HepG2 (cell line): ENCODE data around the gene MTA3. TPM values are rescaled to one million over a fixed set of nuclear protein-coding genes. Genes with fewer than 3 reads are reported as not detected.

ENCODE experiments used
- GPN1 ChIP-seq: sonication (generic); formaldehyde crosslinking; IDR thresholded peaks from 2 replicates; pipeline ENCODE4 v1.5.1; 2020; ENCODE audit warnings: missing genetic modification reagents, borderline replicate concordance
- POLR2AphosphoS2 ChIP-seq: IDR thresholded peaks from 2 replicates; pipeline ENCODE4 v1.6.1; 2011; ENCODE audit warnings: low read depth, low read length, improper control_type of control experiment
- U2AF1 ChIP-seq: fragments of 200-400 bp; formaldehyde crosslinking; optimal IDR thresholded peaks from 2 replicates; pipeline ENCODE3; 2017; ENCODE audit warnings: mild to moderate bottlenecking, low read depth, low read length
- ZNF138 ChIP-seq: sonication (generic); formaldehyde crosslinking; IDR thresholded peaks from 2 replicates; pipeline ENCODE4 v1.5.0; 2020; ENCODE audit warnings: mild to moderate bottlenecking, low read depth, missing genetic modification reagents
- ZNF160 ChIP-seq: sonication (generic); formaldehyde crosslinking; IDR thresholded peaks from 2 replicates; pipeline ENCODE4 v1.8.0; 2022; ENCODE audit warnings: mild to moderate bottlenecking, inconsistent platforms, missing genetic modification reagents
- ZNF251 ChIP-seq: sonication (generic); formaldehyde crosslinking; IDR thresholded peaks from 2 replicates; pipeline ENCODE4 v1.9.0; 2021; ENCODE audit warnings: mild to moderate bottlenecking, missing genetic modification reagents
- polyA plus RNA-seq, 8 experiments: library from polyadenylated mRNA; depleted of rRNA in 3 of 8; stranded (reverse) in 7 of 8; unstranded in 1 of 8; fragments of >200 nt; fragmentation: Illumina TruSeq in 4 of 8; extraction: Trizol in 4 of 8; gene quantifications; 2 replicates each; pipeline versions ENCODE4 v1.2.1 to v1.2.3, GENCODE V29; 2011 to 2016; ENCODE audit warnings: low read depth in 4 of 8, missing spikeins in 1 of 8, mixed read lengths in 1 of 8; ENCODE audit not compliant: insufficient read depth in 1 of 8
- total RNA-seq, 5 experiments: library from RNA; depleted of rRNA; stranded (reverse); fragments of >200 nt; fragmentation: Illumina TruSeq; extraction: Trizol; gene quantifications; 2 replicates each; pipeline ENCODE4 v1.2.3, GENCODE V29; 2016; ENCODE audit warnings: low read depth in 1 of 5
- TF ChIP-seq, protein P1 (sequence below), 2 experiments: fragments of 450-650 bp in 1 of 2; sonication (generic) in 1 of 2; formaldehyde crosslinking; IDR thresholded peaks; 2 replicates each; pipeline versions ENCODE4 v1.5.0 to v1.8.0; 2020 to 2022; ENCODE audit warnings: mild to moderate bottlenecking in 1 of 2, missing genetic modification reagents in 1 of 2
- TF ChIP-seq, protein P2 (sequence below): sonication (generic); formaldehyde crosslinking; IDR thresholded peaks from 2 replicates; pipeline ENCODE4 v1.8.1; 2023; ENCODE audit warnings: mild to moderate bottlenecking, inconsistent platforms, moderate library complexity, missing genetic modification reagents, borderline replicate concordance
- TF ChIP-seq, protein P3 (sequence below): IDR thresholded peaks from 2 replicates; pipeline ENCODE4 v1.6.1; 2016; ENCODE audit warnings: low read depth, missing genetic modification reagents, missing compliant biosample characterization
- TF ChIP-seq, protein P4 (sequence below): sonication (generic); formaldehyde crosslinking; IDR thresholded peaks from 2 replicates; pipeline ENCODE4 v1.4.0; 2020; ENCODE audit warnings: low read depth, mild to moderate bottlenecking, missing genetic modification reagents
- TF ChIP-seq, protein P5 (sequence below): sonication (generic); formaldehyde crosslinking; IDR thresholded peaks from 2 replicates; pipeline ENCODE4 v1.9.0; 2021; ENCODE audit warnings: missing genetic modification reagents, borderline replicate concordance
- TF ChIP-seq, protein P6 (sequence below): sonication (generic); formaldehyde crosslinking; IDR thresholded peaks from 2 replicates; pipeline ENCODE4 v1.4.0; 2020; ENCODE audit warnings: missing genetic modification reagents
- TF ChIP-seq, protein P7 (sequence below): sonication (generic); formaldehyde crosslinking; IDR thresholded peaks from 2 replicates; pipeline ENCODE4 v1.4.0; 2020; ENCODE audit warnings: missing genetic modification reagents

MTA3 gene
- total and polyA plus RNA-seq, 2 of the 13 experiments (the other 11 are each of a cell fraction or from before 2014, with no cell fraction given), result 48.8 to 77.8 TPM

DNA sequence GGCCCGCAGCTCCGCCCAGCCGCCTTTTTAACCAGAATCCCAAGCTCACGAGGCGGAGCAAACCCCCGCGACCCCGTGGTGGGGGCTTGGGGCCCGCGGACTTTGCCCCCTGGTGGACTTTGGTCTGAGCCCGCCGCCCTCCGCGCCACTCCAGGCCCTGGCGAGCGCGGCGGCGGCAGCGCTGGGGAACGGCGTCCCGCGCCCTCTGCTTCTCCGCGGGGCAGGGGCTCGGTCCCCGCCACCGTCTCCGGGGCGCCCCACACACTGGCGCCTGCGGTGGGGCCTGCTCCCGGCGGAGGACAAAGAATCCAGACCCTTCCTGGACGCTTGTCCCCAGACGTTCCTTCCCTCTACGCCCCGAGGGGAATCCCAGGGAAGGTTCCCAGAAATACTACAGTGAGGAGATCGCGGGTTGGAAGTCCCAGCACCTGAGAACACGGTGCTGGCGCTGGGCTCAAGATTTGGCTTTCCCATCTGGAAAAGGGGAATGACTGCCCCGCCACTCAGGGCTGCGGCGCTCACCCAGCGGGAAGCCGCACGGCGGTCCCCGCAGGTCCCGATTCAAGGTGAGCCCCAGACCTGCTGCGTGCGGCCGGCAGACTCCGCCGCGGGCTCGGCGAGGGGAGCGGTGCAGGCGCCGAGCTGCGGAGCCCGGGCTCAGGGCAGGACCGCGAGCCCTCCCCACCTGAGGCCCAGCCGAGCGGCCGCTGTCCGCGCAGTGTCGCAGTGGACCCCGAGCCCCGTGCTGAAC is 224.3 kb downstream of the MTA3 start, which contains the start of gene HAAO (continued):
- TF ChIP-seq GPN1 (CRISPR knock-in tag), result 0 out of 2 replicates have a peak, but pooled peaks have one; percentile 32
- TF ChIP-seq, protein P1, sequence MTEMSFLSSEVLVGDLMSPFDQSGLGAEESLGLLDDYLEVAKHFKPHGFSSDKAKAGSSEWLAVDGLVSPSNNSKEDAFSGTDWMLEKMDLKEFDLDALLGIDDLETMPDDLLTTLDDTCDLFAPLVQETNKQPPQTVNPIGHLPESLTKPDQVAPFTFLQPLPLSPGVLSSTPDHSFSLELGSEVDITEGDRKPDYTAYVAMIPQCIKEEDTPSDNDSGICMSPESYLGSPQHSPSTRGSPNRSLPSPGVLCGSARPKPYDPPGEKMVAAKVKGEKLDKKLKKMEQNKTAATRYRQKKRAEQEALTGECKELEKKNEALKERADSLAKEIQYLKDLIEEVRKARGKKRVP (CRISPR knock-in tag; IDR thresholded peaks at IDR 0.05), result peak in 1 of 2 experiments; percentile 85; a peak in 2 of 4 replicates
- TF ChIP-seq ZNF138, result peak; percentile 63; the same call in 1 of the 2 replicates
- TF ChIP-seq U2AF1, result peak; percentile 67
- TF ChIP-seq, protein P2, sequence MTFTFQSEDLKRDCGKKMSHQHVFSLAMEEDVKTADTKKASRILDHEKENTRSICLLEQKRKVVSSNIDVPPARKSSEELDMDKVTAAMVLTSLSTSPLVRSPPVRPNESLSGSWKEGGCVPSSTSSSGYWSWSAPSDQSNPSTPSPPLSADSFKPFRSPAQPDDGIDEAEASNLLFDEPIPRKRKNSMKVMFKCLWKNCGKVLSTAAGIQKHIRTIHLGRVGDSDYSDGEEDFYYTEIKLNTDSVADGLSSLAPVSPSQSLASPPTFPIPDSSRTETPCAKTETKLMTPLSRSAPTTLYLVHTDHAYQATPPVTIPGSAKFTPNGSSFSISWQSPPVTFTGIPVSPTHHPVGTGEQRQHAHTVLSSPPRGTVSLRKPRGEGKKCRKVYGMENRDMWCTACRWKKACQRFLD, result peak; percentile 74; the same call in 1 of the 2 replicates
- TF ChIP-seq, protein P3, sequence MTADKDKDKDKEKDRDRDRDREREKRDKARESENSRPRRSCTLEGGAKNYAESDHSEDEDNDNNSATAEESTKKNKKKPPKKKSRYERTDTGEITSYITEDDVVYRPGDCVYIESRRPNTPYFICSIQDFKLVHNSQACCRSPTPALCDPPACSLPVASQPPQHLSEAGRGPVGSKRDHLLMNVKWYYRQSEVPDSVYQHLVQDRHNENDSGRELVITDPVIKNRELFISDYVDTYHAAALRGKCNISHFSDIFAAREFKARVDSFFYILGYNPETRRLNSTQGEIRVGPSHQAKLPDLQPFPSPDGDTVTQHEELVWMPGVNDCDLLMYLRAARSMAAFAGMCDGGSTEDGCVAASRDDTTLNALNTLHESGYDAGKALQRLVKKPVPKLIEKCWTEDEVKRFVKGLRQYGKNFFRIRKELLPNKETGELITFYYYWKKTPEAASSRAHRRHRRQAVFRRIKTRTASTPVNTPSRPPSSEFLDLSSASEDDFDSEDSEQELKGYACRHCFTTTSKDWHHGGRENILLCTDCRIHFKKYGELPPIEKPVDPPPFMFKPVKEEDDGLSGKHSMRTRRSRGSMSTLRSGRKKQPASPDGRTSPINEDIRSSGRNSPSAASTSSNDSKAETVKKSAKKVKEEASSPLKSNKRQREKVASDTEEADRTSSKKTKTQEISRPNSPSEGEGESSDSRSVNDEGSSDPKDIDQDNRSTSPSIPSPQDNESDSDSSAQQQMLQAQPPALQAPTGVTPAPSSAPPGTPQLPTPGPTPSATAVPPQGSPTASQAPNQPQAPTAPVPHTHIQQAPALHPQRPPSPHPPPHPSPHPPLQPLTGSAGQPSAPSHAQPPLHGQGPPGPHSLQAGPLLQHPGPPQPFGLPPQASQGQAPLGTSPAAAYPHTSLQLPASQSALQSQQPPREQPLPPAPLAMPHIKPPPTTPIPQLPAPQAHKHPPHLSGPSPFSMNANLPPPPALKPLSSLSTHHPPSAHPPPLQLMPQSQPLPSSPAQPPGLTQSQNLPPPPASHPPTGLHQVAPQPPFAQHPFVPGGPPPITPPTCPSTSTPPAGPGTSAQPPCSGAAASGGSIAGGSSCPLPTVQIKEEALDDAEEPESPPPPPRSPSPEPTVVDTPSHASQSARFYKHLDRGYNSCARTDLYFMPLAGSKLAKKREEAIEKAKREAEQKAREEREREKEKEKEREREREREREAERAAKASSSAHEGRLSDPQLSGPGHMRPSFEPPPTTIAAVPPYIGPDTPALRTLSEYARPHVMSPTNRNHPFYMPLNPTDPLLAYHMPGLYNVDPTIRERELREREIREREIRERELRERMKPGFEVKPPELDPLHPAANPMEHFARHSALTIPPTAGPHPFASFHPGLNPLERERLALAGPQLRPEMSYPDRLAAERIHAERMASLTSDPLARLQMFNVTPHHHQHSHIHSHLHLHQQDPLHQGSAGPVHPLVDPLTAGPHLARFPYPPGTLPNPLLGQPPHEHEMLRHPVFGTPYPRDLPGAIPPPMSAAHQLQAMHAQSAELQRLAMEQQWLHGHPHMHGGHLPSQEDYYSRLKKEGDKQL (CRISPR knock-in tag), result peak; percentile 91
- TF ChIP-seq, protein P4, sequence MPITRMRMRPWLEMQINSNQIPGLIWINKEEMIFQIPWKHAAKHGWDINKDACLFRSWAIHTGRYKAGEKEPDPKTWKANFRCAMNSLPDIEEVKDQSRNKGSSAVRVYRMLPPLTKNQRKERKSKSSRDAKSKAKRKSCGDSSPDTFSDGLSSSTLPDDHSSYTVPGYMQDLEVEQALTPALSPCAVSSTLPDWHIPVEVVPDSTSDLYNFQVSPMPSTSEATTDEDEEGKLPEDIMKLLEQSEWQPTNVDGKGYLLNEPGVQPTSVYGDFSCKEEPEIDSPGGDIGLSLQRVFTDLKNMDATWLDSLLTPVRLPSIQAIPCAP (CRISPR knock-in tag), result peak; percentile 76; the same call in 1 of the 2 replicates
- TF ChIP-seq POLR2AphosphoS2, result peak; percentile 83; the same call in 1 of the 2 replicates
- no peak; the same call in 1 of the 2 replicates for TF ChIP-seq ZNF160
- TF ChIP-seq, protein P5, sequence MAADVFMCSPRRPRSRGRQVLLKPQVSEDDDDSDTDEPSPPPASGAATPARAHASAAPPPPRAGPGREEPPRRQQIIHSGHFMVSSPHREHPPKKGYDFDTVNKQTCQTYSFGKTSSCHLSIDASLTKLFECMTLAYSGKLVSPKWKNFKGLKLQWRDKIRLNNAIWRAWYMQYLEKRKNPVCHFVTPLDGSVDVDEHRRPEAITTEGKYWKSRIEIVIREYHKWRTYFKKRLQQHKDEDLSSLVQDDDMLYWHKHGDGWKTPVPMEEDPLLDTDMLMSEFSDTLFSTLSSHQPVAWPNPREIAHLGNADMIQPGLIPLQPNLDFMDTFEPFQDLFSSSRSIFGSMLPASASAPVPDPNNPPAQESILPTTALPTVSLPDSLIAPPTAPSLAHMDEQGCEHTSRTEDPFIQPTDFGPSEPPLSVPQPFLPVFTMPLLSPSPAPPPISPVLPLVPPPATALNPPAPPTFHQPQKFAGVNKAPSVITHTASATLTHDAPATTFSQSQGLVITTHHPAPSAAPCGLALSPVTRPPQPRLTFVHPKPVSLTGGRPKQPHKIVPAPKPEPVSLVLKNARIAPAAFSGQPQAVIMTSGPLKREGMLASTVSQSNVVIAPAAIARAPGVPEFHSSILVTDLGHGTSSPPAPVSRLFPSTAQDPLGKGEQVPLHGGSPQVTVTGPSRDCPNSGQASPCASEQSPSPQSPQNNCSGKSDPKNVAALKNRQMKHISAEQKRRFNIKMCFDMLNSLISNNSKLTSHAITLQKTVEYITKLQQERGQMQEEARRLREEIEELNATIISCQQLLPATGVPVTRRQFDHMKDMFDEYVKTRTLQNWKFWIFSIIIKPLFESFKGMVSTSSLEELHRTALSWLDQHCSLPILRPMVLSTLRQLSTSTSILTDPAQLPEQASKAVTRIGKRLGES (CRISPR knock-in tag), result peak; percentile 95
- TF ChIP-seq ZNF251 (CRISPR knock-in tag), result no peak
- TF ChIP-seq, protein P6, sequence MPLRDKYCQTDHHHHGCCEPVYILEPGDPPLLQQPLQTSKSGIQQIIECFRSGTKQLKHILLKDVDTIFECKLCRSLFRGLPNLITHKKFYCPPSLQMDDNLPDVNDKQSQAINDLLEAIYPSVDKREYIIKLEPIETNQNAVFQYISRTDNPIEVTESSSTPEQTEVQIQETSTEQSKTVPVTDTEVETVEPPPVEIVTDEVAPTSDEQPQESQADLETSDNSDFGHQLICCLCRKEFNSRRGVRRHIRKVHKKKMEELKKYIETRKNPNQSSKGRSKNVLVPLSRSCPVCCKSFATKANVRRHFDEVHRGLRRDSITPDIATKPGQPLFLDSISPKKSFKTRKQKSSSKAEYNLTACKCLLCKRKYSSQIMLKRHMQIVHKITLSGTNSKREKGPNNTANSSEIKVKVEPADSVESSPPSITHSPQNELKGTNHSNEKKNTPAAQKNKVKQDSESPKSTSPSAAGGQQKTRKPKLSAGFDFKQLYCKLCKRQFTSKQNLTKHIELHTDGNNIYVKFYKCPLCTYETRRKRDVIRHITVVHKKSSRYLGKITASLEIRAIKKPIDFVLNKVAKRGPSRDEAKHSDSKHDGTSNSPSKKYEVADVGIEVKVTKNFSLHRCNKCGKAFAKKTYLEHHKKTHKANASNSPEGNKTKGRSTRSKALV (CRISPR knock-in tag), result peak; percentile 92
- TF ChIP-seq, protein P7, sequence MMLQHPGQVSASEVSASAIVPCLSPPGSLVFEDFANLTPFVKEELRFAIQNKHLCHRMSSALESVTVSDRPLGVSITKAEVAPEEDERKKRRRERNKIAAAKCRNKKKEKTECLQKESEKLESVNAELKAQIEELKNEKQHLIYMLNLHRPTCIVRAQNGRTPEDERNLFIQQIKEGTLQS (CRISPR knock-in tag), result peak; percentile 80
